ENCODE measurements around the gene KIAA1328.

The KIAA1328 gene

DNA sequence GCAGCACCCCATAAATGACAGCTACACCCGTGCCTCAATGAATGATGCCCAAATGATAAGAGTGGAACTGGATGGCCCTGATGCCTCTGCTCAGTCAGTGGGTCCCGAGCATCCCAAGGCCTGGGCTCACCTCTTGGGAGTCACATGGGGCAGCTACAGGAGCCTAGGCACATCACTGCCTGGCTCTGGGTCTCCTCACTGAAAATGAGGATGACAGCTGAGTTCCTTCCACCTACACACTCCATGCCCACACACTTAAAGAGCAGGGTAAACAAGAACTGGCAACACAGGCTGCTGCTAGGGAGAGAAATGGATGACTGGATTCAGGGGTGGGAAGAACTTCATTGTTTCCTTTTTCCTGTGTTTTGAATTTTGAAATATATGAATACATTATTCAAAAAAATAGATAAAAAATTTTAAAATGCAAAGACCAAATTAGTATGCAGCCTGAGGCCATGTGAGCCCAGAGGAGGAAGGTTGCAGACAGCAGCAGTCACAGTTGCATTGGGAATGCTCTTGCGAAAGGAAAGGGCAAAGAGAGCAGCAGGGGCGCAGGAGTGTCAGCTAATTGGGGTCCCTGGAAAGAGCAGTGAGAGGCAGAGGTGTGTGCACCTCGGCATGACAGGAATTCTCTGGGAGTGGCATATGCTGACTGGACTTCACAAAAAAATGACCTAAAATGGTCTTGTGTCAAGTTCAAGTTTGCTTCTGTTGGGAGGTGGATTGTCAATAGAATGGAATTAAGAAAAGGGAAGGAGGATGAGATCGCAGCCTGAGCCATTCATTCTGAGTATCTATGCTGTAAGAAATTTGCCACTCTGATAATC is 409.6 kb downstream of the KIAA1328 start:
- DNase-seq: peak in 18 of 42 donors; percentile 28 to 80 (median 52)
- intact Hi-C loops (cut with DNase I): no loop called here

DNA sequence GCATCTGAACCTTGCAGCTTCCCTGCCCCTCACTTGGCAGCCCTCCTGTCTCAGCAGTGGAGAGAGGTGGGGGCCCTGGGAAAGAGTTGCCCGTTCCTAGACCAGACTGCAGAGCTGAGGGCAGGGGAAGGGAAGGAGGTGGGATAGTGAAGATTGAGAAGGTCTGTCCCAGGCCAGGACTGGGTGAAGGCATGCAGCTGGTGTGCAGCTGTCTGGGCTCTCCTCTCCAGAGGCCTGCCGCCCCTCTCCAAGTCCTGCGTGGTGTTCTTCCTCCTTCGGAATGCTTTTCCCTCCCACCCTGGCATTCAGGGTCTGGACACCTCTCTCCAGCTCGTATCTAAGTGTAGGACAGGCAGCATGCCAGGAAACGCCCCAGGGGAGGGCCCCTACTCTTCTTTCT is 413.2 kb downstream of the KIAA1328 start:
- DNase-seq: peak in 1 of 42 donors; percentile 15
- intact Hi-C loops (cut with DNase I): no loop called here

DNA sequence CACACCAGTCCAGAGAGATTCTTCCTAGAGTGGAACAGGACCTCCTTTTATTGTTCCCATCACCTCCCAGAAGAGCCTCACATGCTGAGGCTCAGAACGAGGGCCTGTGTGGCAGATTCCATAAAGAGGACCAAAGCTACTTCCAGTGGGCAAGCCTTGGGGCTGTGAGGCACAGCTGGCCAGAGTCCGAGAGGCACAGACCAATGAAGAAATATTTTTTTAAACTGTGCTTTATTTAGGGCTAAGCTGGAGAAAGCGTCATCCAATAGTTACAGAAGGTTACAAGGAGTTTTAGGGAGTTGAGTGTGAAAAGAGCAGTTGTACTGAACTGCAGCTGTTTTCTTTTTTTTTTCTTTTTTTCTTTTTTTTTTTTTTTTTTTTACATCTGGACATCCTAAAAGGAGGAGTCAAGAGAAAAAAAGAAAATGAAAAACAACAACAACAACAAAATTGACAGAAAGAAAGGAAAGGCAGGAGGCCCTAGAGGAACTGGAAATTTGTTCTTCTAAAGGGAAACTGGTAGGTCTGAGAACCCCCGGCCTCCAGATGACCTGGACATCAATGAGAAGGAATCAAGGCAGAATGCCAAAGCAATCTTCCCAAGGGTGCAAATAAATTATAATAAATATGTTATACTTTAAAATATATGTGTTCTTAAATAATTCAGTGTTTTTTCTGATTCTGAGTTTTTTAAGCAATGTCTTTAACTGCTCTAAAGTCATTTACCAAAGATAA is 414.1 kb downstream of the KIAA1328 start:
- intact Hi-C loops (cut with DNase I): no loop called here

DNA sequence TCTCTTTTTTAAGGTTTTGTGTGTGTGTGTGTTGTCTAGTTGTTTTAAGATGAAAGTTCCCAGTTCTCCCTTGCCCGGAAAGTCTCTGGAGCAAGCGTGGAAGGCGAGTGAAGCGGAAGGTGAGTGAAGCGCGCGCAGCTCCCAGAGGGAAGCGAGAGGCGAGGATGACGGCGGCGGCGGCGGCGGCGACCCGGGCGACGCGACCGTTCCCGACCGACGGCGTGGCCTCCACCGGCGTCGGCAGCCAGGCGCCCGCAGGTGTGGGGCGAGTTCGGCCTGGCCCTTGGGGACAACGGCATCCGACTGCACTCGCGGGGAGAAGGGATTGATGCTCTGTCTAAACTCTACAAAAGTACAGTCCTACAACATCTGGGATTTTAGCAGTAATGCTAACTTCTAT is 414.8 kb downstream of the KIAA1328 start:
- intact Hi-C loops (cut with DNase I): no loop called here
- DNase-seq: no peak

More for the DNA sequence above, 414.1 kb downstream of the KIAA1328 start:
- peak in 1 of 42 donors; percentile 11 for DNase-seq

DNA sequence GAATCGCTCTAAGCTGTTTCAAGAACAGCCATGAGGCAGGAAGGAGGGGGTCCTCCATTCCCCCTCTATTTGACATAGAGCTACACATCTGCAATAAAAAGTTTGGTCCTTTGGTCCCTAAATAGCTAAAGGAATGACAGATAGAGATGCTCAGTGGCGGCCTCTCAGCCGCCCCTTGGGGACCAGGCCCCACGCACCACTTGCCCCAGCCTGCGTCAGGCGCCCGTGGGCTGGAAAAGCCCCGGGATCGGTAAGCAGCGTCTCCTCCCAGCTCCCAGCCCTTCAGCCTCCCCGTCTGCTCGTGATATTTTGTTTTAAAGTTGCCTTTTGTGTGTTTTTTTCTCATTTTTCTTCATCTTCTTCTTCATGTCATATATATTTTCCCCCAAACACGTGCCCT is 415.7 kb downstream of the KIAA1328 start:
- intact Hi-C loops (cut with DNase I): no loop called here

DNA sequence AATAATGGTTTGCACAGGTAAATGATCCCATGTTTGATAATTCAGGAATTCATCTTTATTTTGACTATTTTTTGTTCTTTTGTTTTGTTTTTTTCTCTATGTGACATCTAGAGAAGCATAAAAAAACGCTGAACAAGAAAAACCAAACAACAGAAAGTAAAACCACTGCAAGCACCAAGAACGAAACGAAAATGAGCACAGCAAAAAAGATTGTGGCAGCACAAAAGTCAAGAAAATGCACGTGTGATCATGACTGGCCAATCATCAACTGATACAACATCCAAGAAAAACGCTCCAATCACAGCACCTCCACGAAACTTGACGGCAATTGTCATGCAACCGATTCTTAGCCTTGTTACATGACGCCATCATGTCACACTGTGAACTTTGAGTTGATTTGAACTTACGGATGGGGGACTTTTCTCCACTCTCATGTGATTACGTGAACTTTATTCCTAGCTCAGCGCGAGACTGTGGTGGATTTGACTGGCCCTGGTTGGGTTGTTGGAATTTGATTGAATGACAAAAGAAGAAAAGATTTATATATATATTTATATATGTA is 417.9 kb downstream of the KIAA1328 start:
- intact Hi-C loops (cut with DNase I): no loop called here
- DNase-seq: peak in 1 of 42 donors; percentile 3

More for the DNA sequence above, 415.7 kb downstream of the KIAA1328 start:
- no peak for DNase-seq

DNA sequence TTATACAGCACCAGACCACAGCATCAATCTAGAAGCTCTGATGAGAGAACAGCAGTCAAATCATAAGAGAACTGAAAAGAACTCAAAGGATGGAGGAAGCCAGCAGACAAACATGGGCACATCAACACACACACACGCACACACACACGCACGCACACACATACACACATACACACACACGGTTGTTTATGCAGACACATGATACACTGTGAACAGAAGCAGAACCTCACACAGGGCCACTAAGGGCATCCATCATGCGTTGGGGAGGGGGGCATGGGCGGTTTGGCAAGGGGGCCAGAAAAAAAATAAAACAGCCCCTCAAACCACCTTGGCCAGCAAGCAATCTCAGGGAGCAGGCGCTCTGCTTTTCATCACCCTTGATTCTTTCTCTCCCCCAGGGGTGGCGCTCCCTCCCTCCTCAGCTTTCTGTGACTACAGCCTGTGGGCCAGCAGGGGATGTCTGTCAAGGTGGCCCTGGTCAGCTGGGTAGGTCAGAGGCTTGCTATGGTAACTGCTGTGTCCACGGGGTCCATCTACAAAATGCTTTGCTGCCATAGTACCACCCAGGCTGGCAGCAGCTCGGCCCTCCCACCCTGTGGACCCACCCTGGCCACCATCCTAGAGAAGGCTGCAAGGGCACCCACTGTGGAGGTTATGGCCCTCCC is 418.7 kb downstream of the KIAA1328 start:
- no peak for DNase-seq
- intact Hi-C loops (cut with DNase I): no loop called here

DNA sequence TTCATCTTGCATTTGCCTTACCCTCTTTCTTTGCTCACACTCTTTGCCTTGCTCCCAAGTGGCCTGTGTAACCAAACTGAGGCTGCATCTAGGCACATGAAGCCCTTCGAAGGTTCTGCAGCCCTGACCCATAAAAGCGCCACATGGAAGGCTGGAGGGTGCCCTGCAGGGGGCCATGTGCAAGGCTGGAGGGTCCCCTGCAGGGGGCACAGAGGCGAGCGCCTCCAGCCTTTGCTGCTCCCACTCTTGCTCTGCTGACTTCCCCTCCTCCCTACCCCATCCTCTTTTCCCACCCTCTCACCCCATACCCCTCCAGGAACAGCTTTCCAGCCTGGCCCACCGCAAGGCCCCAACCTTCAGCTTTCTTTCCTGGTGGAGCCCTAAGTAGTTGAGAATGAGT is 419.4 kb downstream of the KIAA1328 start:
- DNase-seq: no peak
- intact Hi-C loops (cut with DNase I): no loop called here

DNA sequence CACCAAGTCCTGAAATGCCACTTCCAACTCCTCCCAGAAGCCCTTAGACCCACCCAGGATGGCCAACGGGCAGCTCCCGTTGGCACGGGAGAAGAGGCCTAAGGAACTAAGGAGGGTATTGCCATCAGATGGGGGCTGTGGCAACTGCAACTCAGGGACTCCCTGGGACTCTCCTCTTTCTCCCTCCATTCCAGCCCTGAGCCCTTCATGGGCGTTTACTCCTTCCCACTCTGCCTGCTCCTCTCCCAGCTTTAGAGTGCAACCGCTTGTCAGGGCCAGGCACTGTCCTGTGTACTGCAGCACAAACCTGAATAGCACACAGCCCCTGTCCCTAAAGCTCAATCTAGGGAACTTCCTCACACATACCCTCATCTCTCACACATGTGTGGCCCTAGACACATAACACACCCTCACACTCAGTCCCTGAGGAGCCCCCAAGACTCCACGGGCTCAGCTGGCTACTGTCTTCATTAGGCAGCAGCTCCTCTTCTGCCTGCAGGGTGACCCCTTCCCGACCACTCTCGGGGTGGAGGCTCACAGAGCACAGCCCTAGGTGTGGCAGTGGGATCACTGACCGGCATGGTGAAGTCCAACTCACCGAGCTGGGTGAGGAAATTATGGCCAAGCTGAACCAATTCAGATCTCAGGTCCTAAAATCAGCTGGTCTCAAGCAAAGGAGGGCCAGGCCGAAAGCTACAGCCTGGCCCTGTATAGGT is 420.4 kb downstream of the KIAA1328 start:
- intact Hi-C loops (cut with DNase I): no loop called here
- DNase-seq: peak in 1 of 42 donors; percentile 27

DNA sequence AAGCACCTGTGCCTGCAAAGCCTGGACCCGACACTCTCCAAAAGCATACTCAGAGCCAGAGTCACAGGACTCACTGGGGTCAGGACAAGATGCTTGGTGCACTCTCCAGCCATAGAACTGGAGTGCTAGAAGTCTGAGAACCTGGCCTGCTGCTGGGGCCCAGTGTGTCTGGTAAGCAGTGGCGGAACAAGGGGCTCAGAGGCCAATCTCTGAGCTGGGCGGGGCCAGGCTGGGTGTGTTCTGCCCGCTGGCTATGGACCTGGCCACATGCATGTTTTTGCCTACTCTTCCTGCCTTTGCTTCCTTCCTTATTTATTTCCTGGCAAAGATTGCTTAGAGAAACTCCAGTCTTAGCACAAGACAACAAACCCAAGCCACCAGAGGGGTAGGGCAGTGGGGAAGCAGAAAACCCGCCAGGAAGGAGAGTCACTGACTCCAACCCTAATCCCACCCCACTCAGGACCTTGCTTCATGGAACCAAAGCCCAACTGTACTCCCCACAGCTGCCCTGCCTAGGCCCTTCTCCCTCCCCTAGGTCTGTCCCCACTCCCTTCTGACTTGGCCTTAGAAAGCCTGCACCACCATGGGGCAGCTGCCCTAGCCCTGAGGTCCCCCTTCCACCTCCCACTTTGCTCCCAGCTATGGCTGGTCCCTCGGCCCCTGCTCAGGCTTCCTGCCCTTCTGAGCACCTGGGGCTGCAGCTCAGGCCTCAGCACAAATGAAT is 421.1 kb downstream of the KIAA1328 start:
- DNase-seq: peak in 1 of 42 donors; percentile 22
- intact Hi-C loops (cut with DNase I): no loop called here

DNA sequence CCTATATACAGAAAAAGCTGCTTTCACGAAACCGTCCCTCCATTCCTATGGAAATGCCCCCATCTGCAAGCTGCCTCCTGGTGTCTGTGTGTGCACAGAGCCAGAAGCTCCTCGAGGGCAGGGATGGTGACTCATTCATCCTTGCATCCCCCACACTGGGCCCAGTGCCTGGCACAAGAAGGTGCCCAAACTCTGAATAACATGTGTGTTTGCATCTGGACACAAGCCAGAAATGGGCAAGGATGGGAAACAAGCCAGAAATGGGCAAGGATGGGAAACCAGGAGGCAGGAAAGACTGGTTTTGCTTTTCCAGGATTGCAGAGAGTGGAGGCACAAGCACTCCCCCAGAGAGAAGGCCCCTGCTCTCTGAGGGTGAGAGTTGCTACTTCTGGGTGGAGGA is 422.8 kb downstream of the KIAA1328 start:
- DNase-seq: peak in 1 of 42 donors; percentile 26
- intact Hi-C loops (cut with DNase I): no loop called here

DNA sequence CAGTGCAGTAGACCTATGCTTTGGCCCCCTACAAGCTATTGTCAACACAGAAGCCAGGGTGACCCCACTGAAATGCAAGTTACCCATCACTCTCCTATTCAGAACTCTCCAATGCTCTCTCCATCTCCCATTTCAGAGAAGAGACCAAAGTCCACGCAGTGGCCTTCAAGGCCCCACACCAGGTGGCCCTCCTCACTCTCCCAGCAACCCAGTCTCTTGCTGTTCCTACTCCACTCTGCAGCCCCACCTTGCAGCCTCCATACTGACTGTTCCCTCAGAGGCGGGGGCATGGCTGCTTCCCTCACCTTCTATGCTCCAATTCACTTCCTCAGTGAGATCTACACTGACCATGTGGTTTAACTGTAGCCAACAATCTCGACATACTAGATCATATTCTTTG is 423.4 kb downstream of the KIAA1328 start:
- DNase-seq: peak in 3 of 42 donors; percentile 10 to 30 (median 19)
- intact Hi-C loops (cut with DNase I): no loop called here

DNA sequence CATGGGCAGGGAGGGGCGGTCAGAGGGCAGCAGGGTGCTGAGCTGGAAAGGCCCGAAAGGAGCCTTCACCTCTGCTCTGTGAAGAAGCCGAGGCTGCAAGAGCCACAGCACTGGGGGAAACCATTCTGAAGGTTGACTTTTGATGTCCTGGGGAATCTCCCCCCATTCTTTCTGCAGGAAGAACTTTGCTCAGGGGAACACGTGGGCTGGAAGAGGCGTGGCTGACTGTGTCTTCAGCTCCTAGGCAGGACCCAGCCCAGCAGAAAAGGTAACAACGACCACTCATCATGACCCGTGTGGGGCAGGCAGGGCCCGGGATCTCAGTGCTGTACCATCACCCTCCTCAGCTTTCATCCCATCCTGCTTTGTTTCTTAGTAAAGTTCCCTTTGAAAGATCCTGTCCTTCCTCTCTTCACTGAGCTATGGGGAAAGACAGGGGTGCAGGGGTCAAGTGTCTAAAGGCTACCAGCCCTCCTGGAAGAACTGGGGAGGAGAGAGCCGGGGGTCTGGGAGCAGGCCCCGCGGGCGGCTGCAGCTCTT is 424.0 kb downstream of the KIAA1328 start:
- intact Hi-C loops (cut with DNase I): no loop called here
- DNase-seq: peak in 4 of 42 donors; percentile 34 to 53 (median 39)

DNA sequence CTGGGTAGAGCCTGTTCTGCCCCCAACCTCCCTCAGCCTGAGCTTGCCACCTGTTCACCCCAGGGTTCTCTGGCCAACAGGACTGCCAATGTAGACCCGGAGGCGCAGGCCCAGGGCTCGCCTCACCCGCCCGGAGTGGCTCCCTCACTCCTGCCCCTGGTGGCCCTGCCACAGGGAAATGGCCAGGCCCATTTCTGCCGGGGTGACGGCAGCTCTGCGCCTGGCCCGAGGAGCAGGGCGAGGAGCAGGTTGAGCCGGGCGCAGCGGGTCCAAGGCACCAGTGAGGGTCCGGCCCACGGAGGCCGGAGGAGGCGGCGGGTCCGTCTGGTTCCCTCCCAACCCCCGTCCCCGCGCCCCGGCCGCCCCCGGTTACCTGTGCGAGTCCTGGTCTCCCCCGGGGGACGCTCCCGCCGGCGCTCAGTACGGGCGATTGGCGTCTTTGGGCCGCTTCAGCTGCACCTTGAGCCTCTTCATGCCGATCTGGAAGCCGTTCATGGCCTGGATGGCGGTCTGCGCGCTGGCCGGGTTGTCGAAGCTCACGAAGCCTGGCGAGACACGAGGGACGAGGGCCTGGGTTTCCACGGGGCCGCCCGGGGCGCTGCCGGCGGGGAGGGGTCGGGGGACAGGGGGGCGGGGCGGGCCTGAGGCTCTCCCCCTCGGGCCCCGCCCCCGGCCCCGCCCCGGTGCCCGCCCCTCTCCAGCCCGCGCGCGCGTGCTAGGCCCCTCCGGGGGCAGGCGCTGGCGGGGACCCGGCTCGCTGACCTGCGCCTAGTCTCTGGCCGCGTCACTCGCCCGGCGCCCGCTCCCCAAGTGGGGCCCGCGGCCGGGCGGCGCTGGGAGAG is 424.7 kb downstream of the KIAA1328 start:
- intact Hi-C loops (cut with DNase I): no loop called here
- peak in 14 of 42 donors; percentile 18 to 59 (median 40) for DNase-seq

DNA sequence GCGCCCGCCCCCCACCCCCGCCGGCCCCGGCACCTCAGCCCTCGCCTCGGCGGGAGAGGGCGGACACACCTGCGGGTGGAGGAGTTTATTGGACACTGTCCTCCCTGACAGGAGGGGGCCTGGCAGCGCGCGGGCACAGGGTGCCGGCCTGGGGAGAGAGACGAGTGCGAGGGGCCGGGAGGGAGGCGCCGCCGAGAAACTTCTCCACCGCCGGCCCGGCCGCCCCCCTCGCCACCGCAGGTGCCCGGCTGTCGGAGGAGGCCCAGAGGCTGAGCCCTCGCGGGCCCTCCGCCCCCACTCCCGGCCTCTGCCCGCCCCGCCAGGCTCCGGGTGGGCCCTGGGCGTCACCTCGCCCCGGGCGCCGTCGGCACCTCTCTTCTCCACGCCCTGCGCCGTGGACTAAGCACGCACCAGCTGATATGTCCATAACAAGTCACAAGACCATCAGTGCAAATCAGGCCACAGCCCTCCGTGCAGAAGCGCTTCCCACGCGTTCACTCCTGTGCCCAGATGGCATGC is 425.4 kb downstream of the KIAA1328 start:
- intact Hi-C loops (cut with DNase I): no loop called here
- no peak for DNase-seq

DNA sequence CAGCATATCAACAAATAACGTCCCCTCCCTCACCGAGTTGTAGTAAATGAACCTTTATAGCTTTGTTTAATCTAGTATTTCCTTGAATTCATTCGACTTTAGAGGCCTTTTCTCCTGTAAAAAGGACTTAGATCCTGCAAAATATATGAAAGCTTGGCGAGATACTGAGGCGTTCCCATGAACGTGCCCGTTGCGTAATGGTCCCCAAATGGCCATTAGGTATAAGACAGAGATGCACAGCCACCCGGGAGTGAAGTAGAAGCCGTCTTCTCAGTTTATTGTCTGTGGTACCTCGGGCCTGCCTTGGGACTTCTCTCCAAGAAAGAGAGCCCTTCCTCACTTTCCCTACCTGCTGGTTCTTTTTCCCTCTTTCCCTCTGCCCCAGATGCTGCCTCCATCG is 426.0 kb downstream of the KIAA1328 start:
- intact Hi-C loops (cut with DNase I): no loop called here
- no peak for DNase-seq

DNA sequence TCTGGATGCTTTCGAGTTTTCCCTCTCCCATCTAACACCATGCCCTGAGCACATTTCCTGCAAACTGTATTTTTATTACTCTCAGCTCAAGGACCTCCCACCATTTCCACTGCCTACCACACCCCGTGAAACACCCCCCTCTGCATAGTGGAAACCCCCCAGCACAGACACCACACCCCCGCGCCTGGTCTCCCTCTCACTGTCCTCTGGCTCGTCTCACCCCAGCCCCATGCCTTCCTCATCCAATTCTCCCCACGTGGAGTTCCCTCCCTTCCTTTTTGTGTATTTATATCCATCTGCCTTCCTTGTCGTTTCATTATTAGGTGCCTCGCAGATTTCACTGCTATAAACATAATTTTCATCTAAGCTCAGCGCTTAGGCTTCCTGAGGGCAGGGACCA is 429.2 kb downstream of the KIAA1328 start:
- DNase-seq: no peak
- intact Hi-C loops (cut with DNase I): no loop called here
